Subcutaneous adipose tissue (tissue), 4 donors: ENCODE data around the gene U2AF2. TPM values are rescaled to one million over a fixed set of nuclear protein-coding genes. Genes with fewer than 3 reads are reported as not detected.

Experiments used
- CTCF ChIP-seq: fragments of 450-650 bp; IDR thresholded peaks from one replicate; pipeline ENCODE4 v1.5.1; 2016; ENCODE audit warnings: low read depth, mild to moderate bottlenecking, control low read depth, antibody characterized with exemption, moderate library complexity
- total RNA-seq, 4 donors: library from RNA; depleted of rRNA; stranded (reverse); fragments of >200 nt; gene quantifications; one replicate each; pipeline ENCODE4 v1.1.0, GENCODE V29; 2016

The U2AF2 gene
- total RNA-seq, 4 donors from 2014 or later: 51.8 to 96.8 (median 72.5) TPM

- no peak for TF ChIP-seq CTCF
Measured at GRCh38 chr19:55645512-55645881, 9.3 kb upstream of the U2AF2 start.

- no peak for TF ChIP-seq CTCF
Measured at GRCh38 chr19:55646889-55647731, 7.7 kb upstream of the U2AF2 start.

- TF ChIP-seq CTCF: no peak
Measured at GRCh38 chr19:55647732-55648584, 6.9 kb upstream of the U2AF2 start, which contains the start of gene CCDC106. CCDC106 (plus strand) TSS chr19:55648212; CDS start chr19:55649047, 835 bp downstream.

- no peak for TF ChIP-seq CTCF
Measured at GRCh38 chr19:55648585-55649267, 6.1 kb upstream of the U2AF2 start.

GRCh38 chr19:55649268-55650125 lies 5.3 kb upstream of the U2AF2 start:
- no peak for TF ChIP-seq CTCF

GRCh38 chr19:55650126-55650557 lies 4.7 kb upstream of the U2AF2 start:
- TF ChIP-seq CTCF: no peak
